HG03039 (cell line): ENCODE measurements around the gene CRYBG1.

Experiments
- ATAC-seq: cut with Tn5 transposase; IDR thresholded peaks from one replicate; pipeline ENCODE4 v1.9.1; 2021; ENCODE audit warnings: mild to moderate bottlenecking, moderate library complexity; ENCODE audit not compliant: unreplicated experiment

CRYBG1 gene

DNA sequence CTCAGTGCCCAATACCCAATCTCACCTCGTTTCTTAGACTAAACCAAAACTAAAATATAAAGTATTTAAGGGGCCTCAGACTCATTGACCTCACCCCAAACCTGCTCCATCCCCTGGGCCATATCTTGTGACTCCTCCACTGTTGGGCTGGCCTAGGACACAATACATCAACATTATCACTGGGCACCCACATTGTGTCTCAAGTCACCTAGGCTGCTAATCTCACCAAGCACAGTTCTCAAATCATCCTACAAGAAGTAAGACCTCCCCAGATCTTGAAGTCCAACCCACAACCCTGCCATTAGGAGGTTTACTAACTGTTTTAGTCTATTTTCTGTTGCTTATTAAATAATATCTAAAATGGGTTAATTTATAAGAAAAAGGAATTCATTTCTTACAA, 96.2 kb downstream of the CRYBG1 start:
- ATAC-seq = no peak

DNA sequence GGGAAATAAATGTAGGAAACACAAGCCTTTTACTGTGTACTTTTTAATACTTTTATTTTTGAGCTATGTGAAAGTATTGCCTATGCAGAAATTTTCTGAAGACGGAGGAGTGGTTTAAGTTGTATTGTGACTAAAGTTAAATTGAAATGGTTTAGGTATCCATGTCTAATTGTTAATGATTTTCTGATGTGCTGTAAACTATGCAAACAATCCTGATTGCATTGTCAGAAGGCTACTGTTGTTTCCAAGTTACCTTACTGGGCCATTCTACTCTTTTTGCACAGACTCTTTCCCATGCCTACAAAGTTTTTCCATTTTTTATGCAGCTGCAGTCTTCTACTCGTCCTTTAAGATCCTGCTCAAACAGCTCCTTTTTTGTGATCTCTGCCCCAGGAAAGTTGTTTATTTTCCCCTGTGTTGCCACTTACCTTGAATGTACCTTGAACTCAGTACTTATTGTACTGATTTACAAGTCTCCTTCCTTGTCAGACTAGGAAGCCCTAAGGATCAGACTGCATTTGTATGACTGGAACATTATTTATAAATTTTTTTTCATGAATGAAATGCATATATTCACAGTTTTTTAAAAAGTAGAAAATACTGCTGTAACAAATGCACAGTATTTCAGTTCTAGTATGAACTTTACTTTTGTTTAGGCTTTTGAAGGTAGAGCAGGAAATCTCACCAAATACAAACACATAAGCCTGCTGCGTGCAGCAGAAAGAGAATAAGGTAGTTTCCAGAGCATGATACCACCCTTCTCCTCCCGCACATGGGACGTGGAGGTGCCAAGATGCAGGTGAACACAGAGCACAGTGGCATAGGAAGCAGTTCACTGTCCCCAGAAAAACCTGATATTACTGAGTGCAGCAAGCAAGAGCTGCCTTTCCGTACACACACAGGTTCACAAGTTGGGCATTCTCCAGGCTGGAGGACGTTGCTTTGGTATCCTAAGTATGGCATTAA, 97.8 kb downstream of the CRYBG1 start:
- ATAC-seq = no peak

DNA sequence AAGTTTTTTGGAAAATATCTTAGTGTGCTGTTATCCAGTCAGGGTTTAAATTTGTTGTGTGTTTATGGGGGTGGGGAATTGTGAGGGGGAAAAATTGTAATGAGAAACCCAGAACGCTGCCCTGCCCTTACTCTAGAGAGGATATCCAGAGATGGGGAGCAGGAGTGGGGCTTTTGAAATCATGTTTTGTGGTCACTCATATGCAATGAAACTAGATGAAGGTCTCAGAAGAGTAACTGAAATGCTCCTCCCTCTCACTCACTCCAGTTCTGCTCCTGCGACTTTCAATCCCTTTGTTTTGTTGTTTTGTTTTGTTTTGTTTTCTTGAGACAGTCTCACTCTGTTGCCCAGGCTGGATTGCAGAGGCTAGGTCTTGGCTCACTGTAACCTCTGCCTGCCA, 100.0 kb downstream of the CRYBG1 start:
- no peak for ATAC-seq

DNA sequence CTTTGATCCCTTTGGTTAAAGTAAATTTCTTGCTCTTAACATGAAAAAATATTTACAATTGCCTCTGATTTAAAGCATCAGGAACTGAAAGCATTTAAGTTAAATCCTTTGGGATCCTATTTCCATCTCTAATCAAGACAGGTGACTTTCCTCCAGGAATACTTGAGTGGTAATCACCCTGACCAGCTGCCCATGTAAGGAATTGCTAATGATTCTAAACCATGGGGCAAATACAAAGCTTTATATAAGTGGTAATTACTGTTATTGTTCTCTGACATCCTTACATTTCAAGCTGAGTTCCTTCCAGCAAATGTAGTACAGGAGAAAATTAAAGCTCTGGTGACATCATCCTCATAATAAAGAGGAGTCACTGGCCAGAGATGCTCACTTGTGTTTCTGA, 100.6 kb downstream of the CRYBG1 start:
- no peak for ATAC-seq

DNA sequence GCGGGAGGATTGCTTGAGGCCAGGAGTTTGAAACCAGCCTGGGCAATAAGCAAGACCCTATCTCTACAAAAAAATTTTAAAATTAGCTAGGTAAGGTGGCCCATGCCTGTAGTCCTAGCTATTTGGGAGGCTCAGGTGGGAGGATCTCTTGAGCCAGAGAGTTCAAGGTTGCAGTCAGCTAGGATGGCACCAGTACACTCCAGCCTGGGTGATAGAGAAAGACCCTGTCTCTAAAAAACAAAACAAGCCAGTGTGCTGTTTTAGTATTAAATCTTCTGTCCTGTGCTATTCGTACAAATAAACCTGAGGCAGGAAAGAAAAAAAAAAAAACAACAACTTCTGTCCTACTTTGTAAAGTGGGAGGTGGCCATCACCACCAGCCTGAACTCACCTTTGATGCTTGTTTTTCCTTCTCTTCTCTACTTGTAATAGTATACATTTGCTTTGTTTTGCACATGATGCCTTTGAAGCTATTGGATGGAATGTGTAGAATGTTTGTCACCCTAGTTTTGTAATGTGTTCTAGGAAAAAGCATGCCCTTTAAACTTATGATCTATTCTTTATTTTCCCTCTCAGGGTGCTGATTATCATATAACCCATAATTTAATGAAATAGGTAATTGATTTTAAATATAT, 102.5 kb downstream of the CRYBG1 start:
- no peak for ATAC-seq

DNA sequence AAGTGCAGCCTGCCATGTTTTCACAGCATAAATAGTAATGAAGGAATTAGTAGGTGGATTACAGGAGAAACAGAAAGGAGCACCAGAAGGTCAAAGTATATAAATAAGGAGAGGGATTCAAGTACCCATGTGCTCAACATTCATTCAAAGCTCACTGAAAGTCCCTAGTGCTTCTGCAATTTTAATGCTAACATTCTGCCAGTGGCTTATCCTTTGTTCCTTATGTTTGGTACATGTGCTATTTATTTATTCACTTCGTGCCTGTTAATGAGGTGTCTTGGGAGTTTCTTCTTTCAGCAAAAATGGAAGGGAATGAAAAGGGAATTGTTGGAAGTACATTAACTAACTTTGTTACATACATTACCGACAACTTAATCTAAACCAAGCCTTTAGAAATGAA, 105.7 kb downstream of the CRYBG1 start:
- no peak for ATAC-seq

DNA sequence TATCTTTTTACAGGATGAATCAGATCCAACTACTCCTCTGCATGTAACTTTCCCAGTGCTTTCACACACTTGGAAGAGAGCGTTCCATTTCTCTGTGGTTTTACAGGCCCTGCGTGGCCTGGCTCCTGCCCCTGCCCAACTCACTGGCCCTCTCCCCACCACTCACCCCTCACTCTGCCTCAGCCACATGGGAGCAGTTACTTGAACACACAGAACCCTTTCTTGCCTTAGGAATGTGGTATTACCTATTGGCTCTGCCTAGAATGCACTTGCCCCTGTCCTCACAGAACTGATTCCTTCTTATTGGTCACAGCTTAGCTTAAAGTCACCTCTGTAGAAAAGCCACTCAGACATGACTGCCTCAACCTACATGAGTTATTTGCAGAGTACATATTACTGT, 108.4 kb downstream of the CRYBG1 start:
- ATAC-seq = no peak

DNA sequence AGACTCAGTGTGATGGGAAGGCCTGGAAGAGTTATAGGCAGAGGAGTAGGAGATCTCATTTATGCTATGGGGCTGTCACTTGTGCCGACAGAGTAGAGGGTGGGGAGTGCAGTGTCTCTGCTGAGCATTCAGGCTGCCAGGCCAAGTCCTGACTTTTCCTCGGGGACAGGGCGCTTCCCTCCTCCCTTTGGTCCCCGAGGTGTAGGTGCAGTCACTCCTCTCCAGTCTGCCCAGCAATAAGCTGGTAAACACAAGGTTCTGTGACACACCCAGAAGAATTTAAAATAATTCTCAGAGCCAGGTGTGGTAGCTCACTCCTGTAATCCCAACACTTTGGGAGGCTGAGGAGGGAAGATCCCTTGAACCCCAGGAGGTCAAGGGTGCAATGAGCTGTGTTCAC, 109.4 kb downstream of the CRYBG1 start:
- no peak for ATAC-seq

DNA sequence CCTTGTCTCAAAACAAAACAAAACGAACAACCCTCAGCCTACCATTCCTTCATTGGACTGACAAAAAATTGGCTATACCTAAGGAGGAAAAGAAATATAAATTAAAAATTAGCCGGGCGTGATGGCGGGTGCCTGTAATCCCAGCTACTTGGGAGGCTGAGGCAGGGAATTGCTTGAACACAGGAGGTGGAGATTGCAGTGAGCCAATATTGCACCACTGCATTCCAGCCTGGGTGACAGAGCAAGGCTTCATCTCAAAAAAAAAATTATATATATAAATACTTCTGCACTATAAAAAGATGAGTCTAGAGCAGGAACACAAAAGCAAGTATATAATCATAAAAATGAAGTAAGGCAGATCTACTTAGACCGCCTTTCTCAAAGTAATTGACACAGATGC, 109.8 kb downstream of the CRYBG1 start:
- no peak for ATAC-seq

DNA sequence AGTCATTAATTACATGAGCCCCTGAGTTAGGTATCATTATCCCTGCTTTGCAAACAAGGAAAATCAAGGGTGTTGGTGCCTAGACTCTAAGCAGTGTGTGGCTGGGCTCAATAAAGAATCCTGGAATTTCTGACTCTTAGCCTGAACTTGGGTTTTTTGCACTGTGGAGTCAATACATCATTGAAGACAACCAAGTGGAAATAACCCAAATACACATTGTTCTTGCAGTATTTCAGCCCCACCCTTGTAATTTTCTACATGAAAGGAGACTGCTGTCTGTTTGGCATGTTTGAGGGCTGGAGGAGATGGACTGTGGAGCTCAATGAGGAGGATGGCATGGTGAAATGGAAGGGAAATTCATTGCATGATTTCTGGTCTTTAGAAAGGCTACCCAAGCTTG, 110.3 kb downstream of the CRYBG1 start:
- no peak for ATAC-seq

DNA sequence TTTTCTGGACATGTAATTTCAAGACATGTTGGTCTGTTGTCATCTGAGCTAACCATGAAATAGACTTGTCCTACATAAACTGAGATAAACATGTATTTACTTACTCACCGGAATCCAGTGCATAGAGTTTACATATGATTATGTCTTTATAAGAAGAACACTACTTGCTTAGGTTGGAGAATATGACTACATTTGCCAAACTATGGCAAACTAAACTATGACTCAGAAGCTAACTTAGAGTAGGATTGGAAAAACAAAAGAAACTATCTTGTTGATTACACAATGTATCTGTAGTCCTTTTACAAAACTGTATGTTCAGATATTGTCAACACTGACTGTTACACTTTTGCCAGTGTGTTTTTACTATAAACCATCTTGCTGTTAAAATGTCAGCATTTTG, 113.3 kb downstream of the CRYBG1 start:
- no peak for ATAC-seq

DNA sequence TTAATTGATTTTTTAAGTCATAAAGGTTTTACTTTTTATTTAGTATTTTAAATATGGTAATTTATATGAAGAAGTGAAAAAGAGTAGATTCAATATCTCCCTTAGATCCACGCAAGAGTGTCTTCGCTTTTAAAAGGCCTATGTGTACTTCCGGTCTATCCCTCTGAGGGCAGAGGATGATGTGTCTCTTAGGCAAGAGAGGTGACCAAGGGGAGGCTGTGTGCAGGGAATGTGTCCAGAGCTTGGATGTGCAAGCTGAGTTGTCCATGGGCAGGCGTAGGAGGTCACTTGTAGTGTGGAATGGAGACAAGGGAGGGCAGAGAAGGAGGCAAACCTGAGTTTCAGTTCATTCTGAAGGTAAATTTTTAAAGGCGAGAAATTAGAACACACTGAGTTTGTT, 113.9 kb downstream of the CRYBG1 start:
- ATAC-seq = no peak

DNA sequence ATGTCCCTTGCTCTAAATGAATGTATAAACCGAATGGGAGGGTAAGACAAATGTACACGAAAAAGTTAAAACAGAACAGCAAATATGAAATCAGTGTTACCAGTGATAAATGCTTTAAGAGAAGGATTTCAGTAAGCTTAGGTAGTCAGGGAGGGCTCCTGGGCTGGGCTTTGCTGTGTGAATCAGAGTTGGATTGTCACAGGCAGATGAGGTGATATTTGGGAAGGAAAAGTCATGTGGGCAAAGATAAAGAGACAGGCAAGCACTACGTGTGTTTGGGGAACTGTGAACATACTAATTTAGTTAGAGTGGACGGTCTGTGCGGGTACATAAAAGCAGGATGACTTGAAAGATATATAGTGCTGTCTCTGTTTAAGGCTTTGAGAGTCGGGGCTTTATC, 114.8 kb downstream of the CRYBG1 start:
- ATAC-seq = no peak

DNA sequence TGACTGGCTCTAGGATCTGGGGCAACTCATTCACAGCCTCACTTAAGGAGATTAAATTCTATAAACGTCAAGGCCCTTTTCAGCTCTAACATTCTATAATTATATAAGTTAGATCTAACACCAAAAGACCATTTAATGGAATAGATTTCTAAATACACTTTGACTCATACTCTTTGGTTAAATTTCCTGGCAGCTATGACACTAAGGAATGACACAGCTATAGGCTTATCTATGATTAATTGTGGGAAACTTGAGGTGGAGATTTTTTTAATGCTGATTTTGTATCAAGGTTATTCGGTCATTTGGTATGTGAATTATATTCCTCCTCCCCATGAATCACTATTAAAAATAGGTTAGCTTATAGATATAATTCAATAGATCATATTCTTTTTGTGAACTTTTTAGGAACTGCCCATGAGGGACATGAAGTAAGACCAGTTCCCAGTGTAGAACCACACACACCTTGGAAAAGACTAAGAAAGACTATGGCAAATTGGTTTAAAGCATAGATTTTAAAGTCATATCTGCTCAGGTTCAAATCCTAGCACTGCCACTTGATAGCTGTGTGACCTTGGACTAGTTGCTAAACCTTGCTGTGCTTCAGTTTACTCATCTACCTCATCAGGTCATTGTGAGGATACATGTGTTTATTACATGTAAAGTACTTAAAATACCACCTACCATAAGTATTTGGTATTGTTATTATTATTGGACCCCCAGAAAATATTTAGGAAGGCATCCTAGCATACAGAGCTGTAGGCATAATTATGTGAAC, 116.0 kb downstream of the CRYBG1 start:
- no peak for ATAC-seq

DNA sequence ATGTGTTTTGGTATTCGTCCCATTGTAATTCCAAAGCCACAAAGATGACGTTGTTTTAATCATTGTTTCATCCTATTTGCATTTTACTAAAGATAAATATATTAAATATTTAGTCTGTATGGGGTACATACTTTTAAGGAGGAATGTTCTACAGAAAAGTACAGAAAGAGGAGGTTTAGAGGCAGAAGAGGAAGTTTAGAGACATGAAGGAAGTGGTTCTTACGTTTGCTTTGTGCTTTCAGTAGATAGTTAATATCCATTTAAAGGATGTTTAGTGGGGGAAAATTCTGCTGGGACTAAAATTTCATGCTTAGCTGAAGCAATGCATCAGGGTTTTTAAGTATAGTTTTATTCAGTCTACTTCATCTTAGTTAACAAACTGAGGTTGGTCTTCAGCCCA, 116.6 kb downstream of the CRYBG1 start:
- no peak for ATAC-seq

DNA sequence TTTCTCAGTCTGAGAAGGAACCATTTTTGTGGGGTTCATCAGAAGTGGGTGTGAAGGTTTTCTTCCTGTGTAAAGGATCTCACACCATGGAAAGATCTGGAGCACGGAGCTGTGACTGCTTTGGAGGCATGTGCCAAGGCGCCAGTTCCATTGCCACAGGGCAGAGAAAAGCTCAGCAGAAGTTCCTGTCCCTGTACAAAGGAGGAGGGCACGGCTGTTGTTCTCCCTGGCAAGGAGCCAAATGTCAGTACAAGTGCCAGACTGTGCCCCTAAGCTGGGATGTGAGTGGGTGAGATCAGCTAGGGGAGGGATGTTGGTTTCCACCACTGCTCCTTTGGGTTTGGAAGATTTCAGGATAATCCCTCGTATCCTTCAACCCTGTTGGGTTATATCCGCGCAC, 117.3 kb downstream of the CRYBG1 start:
- no peak for ATAC-seq

DNA sequence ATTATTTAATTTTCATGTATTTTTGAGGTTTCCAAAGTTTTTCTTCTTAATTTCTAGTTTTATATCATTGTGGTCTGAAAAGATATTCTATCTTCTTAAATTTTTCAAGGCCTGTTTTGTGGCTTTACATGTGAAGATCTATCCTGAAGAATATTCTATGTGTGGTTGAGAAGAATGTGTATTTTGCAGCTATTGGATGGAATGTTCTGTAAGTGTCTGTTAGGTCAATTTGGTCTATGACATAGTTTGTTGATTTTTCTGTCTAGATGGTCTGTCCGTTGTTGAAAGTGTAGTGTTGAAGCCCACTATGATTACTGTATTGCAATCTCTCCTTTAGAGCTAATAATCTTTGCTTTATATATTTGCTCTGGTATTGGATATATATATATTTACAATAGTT, 125.7 kb downstream of the CRYBG1 start:
- no peak for ATAC-seq

DNA sequence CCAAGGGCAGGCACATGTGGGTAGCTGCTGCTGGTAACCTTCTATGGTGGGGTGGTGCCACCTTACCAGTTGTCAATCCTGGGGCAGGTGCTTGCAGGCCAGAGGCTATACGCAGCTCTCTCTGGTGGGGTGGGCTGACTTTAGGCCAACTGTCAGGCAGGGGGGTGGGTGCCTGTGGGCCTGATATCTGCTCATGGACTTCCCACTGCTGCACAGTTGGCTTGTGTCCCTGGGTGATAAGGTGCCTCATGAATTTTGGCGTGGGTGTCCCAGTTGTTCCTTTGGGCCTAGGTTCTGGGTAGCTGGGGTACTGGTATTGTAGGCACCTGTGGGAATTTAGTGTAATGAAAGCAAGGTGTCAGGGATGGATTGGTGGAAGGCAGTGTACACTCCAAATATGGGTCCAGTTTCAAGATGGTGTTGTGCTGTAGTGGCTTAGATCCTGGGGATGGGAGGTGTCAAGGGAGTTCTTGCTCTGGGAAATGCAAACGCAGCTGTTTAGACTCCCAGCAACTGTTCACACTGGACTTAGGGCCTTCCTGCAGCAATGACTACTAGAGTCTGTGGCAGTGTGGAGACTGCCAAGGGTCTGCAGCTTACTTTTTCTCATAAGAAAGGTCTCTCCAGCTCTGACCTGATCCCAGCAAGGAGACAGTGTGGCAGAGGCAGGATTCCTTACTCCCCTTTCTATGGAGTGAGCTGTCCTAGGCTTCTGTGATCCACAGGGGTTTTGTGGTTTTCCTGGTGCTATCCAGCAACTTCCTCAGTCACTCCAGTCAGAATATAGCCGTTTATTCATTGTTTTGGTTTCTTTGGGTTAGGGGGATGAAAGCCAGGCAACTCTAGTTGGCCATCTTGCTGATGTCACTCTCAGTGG, 128.2 kb downstream of the CRYBG1 start:
- ATAC-seq = no peak

DNA sequence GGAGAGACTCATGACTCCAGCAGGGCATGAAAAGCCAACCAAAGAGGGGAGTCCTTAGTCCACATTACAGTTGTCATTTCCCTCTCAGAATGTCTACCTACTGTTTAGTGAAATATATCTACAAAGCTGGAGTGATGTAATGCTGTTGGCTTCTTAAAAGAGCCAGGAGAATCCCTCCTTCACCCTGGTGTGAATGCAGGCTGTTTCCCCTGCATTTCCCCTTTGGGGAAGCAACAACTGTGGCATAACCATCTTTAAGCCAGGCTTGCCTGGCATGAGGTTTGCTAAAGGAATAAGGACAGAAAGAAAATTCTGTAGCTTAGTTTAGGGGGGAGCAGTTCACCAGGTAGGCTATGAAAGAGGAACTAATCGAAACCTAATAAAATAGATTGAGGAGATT, 129.5 kb downstream of the CRYBG1 start:
- ATAC-seq = no peak

DNA sequence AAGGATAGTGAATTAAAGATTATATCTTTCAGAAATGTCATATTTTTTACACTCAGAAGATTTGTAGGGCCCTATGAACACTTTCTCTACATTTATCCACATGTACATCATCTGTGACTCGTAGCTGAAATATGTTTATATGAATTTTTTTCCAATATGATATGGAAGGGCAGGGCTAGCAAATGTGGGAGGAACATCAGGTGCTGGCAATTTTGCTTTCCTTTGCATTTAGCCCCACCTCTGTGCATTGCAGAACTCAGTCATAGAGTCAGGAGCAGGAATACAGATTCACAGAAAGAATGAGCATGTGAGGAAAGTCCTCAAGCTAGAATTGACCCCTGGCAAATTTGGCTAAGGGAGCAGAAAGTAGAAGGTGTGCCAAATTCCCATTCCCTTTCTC, 129.9 kb downstream of the CRYBG1 start:
- no peak for ATAC-seq

DNA sequence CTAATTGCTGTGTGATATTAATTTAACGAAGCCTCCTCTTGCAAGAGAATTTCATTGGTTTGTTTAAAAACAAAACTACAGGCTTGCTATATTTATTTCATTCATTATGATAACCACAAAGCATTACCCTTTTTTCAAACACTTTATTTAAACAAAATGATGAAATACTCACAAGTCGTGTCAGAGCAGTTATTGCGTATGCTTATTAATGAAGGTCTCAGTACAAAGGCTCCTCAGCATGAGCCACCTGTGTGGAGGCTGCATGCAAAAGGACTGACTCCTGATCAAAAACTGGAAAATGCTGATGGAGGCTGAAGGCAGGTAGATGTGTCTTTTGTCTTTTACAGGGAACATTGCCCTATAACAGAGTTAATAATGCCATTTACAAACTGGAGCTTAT, 130.5 kb downstream of the CRYBG1 start:
- no peak for ATAC-seq
